T-helper 1 cell (primary cell): ENCODE results near the gene BTBD9.

Experiments
- DNase-seq, 5 donors: peaks; one replicate each; pipeline ENCODE4 v3.0.0-alpha.2; 2012 to 2020
- total RNA-seq, 4 donors: gene quantifications; one replicate each; lab custom pipeline; 2026; lab: John Stamatoyannopoulos, UW

BTBD9 gene
- total RNA-seq: 66.1 to 83.0 (median 76.4) reads per million in 4 donors

DNA sequence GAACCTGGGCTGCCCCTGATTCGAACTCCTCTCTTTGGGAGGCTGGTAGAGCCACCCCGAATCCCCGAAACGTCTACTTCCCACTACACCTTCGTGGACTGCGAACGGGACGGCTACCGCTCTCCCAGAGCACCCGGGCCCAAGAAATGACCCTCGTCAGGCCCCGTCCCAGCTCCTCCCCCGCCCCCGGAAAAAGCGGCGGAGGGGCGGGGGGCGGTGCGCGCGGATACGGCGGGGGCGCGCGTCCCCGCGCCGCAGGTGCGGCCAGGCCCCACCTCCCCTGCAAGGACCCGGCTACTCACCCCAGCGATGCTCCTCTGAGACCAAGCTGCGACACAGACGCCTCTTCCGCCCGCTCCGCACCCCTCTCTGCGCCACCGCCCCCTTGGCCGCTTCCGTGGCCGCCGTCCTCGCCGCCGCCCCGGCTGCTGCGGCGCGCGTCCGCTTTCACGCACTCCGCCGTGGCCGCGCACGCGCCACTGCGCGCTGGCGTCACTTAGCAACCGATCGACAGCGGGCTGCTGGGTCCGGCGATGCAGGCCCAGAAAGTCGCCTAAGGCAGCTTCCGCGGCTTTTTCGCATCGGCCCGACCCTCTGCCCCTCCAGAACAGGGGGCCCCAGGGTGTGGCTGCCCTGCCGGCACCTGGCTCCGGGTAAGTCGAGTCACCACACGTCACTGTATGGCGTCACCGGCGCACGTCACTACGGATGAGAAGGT is at the start of gene BTBD9:
Gene BTBD9 (minus strand): TSS at position 432 of the 718 bp plus-strand sequence.
- DNase-seq: peak; percentile 63 to 88 (median 74)

DNA sequence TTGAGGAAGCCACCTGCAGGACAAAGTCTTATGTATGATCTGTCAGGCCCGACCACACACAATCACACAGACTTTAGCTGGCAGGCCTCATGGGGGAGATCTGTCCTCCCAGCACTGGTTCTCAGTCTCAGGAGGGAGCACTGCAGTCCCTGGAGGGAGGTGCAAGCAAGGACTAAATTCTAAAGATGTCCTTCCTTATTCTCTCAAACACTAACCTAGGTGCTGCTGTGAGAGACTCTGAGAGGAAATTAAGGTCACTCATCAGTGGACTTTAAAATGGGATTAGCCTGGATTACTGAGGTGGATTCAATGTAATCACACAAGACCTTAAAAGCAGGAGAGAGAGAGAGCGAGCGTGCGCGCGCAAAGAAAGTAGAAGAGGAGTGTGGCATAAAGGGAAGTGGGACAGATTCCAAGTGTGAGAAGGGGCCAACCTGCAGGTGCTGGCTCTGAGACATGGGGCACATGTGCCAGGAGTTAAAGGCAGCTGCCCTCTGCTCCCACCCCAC is 48.9 kb upstream of the BTBD9 start:
- DNase-seq: no peak

DNA sequence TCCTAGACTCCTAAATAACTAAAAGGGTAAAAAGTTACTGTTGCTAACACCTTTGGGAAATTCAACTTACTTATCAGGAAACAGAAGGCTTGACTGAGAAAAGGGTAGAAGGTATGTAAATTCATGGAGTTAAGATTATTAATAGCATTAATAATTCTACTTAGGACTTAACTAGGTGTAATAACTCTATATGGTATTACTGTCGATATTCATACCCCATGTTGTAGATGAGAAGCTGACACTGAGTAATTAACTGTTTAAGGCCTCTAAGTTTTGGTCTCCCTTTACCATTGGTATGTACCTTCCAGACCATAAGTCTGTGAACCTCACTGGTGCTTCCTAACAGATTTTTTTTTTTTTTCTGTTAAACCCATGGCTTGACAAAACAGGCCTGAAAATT is 47.8 kb upstream of the BTBD9 start:
- no peak for DNase-seq

DNA sequence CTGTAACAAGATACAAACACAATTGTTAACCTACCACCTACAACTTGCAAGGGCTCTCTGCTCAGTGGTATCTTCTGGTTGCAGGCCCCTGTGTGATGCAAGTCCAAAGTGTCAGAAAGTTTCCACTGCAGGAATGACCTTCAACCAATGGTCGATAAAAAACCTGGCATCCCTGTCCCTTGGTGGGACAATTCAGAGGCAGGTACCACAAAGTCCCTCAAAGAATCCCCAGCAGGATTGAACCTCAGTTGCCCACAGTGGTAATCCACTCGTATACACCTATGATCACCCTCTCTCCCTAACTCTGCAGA is 47.3 kb upstream of the BTBD9 start:
- no peak for DNase-seq

DNA sequence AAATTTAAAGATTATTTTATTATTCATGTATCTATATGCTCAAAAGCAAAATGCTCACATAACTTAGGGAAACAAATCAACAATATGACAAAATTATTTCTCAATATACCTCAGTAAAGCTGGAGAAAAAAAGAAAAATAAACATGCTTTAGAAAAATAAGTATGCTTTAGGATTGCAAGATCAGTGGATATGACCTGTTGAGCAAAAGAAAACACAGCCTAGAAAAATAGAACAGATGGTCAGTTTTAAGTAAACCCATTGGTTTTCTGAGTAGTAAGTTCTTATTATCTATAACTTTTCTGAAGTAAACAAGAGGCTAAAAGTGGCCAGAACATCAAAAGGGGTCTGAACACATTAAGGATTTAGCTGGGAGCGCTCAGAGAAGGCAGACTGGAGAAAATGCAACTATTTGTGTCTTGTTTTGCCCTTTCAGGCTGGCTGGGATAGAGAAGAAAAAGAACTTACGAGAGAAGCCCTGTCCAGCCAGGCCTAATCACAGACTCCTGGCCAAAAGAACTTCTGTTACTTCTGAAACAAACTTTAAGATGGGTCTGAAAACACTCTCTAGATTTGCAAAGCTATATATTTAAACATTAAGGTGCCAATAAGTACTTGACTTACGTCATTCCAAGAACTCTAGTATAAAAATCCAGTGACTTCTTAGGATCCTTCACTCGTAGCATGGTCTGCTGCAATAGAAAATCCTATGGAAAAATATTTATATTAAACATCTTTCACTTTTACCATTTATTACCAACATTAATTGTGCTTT is 46.7 kb upstream of the BTBD9 start:
- DNase-seq: no peak

DNA sequence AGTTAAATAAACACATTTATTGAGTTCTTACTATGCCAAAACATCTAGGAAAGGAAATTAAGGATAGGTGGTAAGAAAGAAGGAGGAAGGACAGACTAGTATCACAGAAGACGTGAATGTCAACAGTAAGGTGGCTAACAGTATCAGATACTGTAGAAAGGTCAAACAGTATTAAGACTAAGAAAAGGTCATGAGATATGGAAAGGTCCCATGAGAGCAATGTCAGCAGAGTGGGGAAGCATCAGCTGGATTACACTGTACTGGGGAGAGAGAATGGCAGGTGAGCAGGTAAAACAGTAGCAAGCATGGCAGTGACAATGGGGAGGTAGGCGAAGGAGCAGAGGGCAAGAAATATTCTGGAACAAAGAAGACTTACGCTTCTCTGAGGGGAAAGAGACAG is 45.2 kb upstream of the BTBD9 start:
- no peak for DNase-seq

DNA sequence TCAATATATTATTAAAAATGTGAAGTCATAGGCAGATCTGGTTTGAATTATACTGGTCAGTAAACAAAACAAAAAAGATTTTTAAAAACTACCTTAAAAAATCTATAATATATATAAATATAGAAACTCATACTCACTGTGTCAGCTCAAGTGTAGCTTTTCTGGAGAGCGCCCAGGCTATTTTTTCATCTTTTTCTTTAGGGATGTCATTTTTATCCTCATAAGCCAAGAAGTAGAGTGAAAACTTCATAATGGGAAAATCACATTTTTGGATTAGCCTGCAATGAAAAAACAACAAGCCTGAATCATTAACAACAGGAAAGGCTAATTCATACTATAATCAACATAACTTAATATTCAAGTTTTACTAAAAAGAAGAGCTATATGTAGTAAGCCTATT is 44.5 kb upstream of the BTBD9 start:
- DNase-seq: no peak

DNA sequence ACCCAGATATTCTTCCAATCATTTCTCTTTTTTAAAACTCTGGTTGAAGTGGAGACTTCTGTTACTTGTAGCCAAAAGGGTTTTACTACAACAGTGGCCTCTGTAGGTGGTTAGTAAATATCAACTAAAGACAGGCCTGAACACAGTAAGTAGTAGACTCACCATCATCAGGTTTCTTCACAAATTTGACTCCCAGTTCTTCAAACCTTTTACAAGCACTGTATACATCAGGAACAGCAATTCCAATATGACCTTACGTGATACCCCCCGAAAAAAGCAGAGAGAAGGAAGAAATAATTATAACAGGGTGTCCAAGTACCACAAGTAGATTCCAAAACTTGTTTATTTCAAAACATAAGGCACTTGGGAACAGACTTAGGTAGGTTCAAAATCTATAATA is 42.1 kb upstream of the BTBD9 start:
- no peak for DNase-seq

DNA sequence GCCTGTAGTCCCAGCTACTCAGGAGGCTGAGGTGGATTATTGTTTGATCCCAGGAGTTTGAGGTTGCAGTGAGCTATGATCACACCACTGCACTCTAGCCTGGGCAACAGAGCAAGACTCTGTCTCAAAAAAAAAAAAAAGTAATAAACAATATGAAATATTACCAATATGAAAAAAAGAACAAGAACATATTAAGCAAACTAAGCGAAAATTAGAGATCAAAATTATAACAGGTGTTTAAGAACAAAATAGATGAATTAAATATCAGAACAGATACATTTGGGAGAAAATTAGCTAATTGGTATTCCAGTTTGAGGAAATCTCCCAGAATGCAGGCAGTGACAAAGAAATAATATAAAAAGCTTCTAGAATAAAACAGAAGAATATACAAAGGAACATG is 39.9 kb upstream of the BTBD9 start:
- no peak for DNase-seq

DNA sequence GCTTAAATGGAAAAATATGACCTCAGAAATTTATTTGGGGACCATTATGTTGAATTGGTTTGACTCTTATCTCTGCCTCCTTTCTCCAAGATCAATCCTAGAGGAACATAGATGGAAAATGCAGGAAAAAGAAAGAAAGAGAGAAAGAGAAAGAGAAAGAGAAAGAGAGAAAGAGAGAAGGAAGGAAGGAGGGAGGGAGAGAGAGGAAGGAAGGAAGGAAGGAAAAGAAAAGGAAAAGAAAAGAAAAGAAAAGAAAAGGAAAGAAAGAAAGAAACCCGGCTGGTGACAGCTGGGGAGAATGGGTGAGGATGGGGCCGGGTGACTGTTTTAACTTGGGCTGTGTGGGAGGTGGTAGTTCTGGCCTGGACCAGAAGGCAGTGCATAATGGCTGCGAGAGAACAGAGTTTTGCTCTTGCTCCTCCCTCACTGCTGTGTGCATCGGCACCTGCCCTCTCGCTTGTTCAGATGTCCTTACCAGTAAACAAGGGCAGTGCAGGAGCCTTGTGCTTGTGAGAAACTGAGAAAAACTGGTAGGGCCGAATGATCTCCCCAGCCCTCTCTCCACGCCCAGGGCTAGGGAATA is 38.5 kb upstream of the BTBD9 start:
- no peak for DNase-seq

DNA sequence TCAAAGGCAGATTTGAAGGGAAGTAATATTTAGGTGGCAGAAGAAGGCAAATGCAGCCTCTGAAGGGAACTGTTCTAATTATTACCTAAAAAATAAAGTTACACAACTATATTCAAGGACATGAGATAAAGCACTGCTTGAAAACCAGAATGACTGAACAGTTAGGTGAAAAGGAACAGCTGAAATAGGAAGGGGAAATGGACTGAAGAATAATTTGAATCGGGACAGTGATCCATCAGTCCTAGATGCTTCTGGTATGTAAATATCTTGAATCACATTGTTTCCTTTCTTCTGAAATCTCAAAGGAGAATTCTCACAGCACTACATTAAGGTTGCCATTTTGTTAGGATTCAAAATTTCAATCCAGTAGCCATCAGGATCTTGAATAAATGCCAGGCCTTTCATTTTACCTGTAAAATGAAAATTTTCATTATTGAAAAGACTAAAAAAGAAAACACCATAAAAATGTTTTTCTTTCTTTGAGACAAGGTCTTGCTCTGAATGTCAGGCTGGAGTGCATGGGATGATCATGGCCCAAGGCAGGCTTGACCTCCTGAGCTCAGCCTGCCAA is 37.3 kb upstream of the BTBD9 start:
- DNase-seq: no peak

DNA sequence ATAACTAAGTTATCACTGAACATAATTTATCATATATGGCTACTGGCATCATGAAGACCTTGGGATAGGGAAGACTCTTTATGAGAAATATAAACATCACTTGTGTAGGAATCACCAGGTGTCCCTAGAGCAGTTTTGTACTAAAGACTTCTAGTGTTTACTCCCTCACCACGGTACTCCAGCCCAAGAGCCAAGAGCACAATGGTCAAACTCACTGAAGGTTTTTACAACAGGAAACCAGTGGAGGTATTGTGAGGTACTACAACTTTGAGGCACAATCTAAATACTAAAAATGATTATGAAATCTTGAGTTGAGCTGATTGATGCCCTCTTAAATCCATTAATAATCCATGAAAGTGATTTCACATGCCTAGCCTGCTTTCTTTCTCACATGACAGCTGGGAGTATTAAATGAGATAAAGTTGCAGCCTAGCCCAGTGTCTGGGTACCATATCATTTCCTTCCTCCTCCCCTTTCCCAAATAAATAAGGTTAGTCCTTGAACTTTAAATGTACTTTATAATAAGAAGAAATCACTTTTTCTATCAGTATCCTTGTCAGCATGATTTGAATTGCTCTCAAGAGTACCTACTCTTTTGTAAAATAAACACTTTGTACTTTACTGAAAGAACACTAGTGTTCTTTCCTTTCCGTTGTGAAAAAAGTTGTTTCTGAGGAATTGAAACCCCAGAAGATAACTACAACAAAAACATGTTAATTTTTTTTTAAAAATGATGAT is 36.7 kb upstream of the BTBD9 start:
- DNase-seq: no peak

DNA sequence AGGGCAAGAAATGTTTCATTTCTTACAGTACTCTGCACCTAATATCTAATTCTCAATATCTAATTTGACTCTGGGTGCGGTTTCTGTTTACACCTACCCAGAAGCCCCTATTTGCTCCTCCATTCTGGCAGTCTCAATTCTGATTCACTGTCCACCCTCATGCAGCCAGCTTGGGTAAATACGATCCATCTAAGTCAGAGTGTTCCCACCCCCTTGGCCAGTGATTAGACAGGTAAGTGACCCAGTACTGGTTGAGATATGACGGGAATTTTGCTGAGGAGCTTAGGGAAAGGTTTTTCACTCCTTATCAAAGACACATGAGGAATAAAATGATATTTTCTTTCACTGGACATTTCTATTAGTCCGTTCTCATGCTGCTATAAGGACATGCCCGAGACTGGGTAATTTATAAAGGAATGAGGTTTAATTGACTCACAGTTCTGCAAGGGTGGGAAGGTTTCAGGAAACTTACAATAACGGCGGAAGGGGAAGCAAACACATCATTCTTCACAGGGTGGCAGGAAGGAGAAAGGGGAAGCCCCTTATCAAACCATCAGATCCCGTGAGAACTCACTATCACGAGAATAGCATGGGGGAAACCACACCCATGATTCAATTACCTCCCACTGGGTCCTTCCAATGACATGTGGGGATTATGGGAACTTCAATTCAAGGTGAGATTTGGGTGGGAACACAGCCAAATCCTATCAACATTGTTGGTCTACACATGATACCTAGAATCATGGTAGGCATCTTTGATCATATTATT is 33.9 kb upstream of the BTBD9 start:
- DNase-seq: peak in 1 of 5 donors; percentile 11

DNA sequence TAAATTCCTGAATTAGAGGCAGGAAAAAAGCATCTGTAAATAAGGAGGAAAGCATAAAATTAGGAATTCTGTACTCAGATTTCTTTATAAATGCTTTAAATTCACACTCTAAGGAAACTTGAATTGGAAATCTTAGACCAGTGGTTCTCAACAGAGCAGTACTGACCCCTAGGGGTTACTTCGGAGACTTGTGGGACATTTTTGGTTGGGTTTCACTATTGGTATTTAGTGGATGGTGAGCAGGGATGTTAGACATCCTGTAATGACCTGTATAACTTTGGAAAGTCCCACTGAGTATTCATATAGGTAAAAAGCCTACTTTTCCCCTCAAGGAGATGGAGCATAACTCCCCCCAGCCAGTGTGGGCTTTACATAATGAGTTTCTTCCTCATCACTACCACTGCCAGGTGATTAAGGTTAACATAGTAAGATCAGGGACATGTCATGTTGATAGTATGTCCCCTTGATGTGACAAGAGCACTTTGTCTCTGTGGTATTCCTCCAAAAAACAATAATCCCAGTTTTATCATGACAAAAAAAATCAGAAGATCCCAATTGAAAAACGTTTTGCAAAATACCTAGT is 32.2 kb upstream of the BTBD9 start:
- peak in 2 of 5 donors; percentile 27 to 52 for DNase-seq

DNA sequence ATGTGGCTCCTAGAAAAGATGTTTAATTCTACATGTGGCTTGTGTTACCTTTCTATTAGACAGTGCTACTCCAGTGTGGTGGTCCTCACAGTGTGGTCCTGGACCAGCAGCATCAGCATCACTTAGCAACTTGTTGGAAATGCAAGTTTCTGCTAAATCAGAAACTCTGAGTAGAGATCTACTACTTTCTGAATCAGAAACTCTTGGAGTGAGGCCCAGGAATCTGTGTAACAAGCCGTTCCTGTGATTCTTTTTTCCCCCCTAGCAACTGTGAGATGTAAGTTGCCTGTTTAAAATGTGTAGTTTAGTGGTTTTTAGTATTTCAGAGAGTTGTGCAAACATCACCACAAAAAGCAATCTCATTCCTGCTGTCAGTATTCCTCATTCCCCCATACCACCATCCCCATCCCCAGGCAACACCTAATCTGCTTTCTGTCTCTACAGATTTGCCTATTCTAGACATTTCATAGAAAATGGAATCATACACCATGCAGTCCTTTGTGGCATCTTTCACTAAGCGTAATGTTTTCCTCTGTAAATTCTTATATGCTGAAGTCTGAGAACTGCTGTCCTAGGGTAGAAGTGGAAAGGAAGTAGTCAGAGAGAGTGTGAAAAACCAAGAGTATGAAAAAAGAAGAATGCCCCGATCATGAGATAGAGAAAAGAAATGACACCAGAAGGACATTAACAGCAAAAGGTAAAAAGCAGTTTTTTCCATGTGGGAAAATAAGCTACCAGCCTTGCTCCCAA is 18.9 kb upstream of the BTBD9 start:
- DNase-seq: no peak

DNA sequence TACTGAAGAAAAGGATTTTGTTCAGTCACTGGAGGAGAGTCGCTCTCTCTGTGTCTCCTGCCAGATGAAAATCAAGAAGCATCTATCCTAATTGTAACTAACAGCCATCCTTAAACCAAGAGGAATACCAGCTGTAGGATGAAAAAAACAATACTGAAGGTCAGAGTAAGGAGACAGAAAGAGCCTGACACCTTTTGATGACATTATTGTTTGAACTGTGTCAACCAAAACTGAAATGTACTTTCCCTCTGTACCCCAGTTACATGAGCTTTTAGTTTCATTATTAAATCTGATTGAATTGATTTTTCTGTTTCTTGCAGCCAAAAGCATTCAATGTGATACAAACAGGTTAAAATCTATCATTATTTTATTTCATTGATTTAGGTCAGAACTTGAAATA is 17.2 kb upstream of the BTBD9 start:
- DNase-seq: no peak

DNA sequence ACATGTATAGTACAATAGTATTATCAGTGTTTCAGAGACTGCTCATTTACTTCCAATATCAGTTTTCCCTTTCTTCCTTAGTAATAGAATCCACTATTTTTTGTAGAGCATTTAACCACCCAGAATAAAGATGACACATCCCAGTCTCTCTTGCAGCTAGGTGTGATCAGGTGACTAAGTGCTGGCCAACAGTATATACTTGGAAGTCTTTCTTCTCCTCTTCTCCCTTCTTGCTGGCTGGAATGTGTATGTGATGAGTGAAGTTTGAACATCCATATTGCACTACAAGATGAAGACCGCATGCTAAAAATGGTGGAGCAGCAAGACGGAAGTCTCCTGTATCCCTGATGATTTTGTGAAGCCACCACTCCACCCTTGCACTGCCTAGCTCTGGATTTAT is 14.5 kb upstream of the BTBD9 start:
- no peak for DNase-seq

DNA sequence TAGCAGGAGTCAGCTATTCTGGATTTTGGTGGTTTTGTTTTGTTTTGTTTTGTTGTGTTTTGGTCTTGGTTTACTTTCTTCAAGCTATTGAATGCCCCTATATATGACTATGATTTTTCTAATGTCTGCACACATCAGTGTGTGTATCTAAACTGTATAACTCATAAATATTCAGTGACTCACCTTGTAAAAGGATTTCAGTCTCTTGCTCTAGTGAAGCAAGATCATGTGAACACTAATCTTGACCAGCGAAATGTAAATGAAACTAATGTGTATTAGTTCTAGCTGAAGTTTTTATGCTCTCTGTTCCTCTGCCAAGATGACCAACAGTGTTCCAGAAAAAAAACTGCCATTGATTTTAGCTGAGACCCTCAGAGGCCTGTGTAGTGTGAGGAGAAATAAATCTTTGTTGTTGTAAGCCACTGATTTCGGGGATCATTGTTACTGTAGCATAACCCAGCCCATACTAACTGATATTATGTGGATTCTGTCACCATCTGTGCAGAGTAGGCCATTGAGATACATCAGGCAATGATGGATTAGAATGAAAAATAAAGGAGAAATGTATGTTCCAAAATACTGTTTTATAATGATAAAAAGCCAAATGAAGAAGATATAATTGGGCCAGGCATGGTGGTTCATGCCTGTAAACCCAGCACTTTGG is 11.5 kb upstream of the BTBD9 start:
- DNase-seq: no peak

DNA sequence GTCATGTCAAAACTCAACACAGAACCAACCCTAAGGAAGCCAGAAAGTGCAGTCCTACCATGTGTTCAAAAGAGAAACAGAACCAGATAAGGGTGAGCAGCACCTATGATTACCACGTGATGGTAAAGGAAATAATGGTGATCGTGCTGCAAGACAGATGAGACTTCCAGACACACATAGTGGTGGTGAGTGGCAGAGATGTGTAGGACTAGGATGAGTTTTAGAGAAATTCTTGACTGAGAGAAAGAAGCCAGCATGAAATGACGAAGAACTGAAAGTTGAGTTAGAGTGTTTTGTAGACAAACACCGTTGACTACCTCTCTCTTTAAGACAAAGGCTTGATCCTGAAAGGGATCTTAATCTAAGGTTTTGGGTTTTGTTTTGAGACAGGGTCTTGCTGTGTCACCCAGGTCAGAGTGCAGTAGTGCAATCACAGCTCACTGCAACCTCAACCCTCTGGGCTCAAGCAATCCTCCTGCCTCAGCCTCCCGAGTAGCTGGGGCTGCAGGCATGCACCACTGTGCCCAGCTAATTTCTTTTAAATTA is 10.6 kb upstream of the BTBD9 start:
- DNase-seq: no peak

DNA sequence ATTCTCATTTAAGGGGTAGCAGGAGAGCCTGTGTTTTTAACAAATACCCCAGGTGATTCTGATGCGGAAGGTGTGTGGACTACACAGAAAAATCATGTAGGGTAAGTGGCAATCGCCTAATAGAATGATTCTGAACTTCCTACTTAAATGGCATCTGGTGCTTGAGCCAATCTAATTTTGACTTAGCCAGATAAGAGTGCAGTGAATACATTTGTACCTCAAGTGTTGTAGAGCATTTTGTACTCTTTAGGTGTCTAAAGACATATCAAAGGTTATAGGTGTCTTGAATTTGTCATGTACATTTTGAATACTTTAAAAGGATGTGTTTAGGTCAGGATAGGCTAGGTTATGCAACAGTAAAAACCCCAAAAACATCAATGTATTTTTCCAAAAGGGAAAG is 10.0 kb upstream of the BTBD9 start:
- DNase-seq: no peak
